MCF 10A (cell line): ENCODE data around the gene FOXRED2. TPM values are rescaled to one million over a fixed set of nuclear protein-coding genes. Genes with fewer than 3 reads are reported as not detected.
"Not testable (repeated sequence)": the region's sequence is repeated elsewhere in the genome, so short reads cannot be mapped to it uniquely, and the experiment has no call there.

Experiments used
- BruUV-seq: library from RNA; stranded (reverse); fragments of 400-500 nt; replicated peaks from 2 replicates; lab custom pipeline; 2021; lab: Mats Ljungman, UMichigan
- CTCF ChIA-PET: fragments of 300-600 bp; sonication (Branson Sonifier 250); formaldehyde crosslinking; extraction: SDS; loops from one replicate; lab custom pipeline; 2021; ENCODE audit warnings: antibody characterized with exemption, inconsistent platforms; lab: Yijun Ruan, JAX
- POLR2A ChIA-PET: fragments of 300-600, 350-650 bp; sonication (Branson Sonifier 250); formaldehyde crosslinking; extraction: SDS; loops from one replicate; lab custom pipeline; 2020; ENCODE audit warnings: antibody characterized with exemption, inconsistent platforms; lab: Yijun Ruan, JAX
- DNase-seq: peaks from one replicate; pipeline ENCODE4 v3.0.0-alpha.2; 2018; ENCODE audit not compliant: unreplicated experiment
- H3K27ac Mint-ChIP-seq: one replicate; pipeline ENCODE4 v1.8.0; 2022; ENCODE audit warnings: mild to moderate bottlenecking, low read depth, mixed read lengths; ENCODE audit not compliant: unreplicated experiment
- H3K27me3 Mint-ChIP-seq: one replicate; pipeline ENCODE4 v1.8.0; 2022; ENCODE audit warnings: mixed read lengths; ENCODE audit not compliant: insufficient read depth, unreplicated experiment
- H3K36me3 Mint-ChIP-seq: one replicate; pipeline ENCODE4 v1.8.0; 2022; ENCODE audit warnings: mild to moderate bottlenecking, moderate library complexity, mixed read lengths; ENCODE audit not compliant: insufficient read depth, unreplicated experiment
- H3K4me1 Mint-ChIP-seq: one replicate; pipeline ENCODE4 v1.8.0; 2022; ENCODE audit warnings: mixed read lengths; ENCODE audit not compliant: insufficient read depth, unreplicated experiment
- H3K4me3 Mint-ChIP-seq: one replicate; pipeline ENCODE4 v1.8.0; 2022; ENCODE audit warnings: mild to moderate bottlenecking, moderate library complexity, mixed read lengths; ENCODE audit not compliant: unreplicated experiment
- H3K9me3 Mint-ChIP-seq: one replicate; pipeline ENCODE4 v1.8.0; 2022; ENCODE audit warnings: mixed read lengths; ENCODE audit not compliant: unreplicated experiment
- intact Hi-C: fragments of 100-400 bp; cut with micrococcal nuclease; formaldehyde crosslinking; loops from 2 replicates; pipeline ENCODE4 v1.14.1; 2022
- total RNA-seq: library from RNA; stranded (reverse); gene quantifications from 2 replicates; pipeline ENCODE4 v1.2.3, GENCODE V29; 2022
- TF ChIP-seq, protein P1 (sequence below): fragments of 200-600 bp; IDR thresholded peaks from one replicate; pipeline ENCODE4 v1.8.0; 2022; ENCODE audit warnings: antibody characterized with exemption, mild to moderate bottlenecking; ENCODE audit not compliant: unreplicated experiment

FOXRED2 gene
- total RNA-seq, 1 experiment from 2014 or later: 10.9 TPM

GRCh38 chr22:36540867-36541642 lies 34.2 kb upstream of the FOXRED2 start:
- ChIA-PET CTCF (interaction anchor here (0.8 to 1.5 kb wide), 6 partner anchors 30 to 656 kb away, joined by 3 to 7 read pairs (median 4); no protein-coding TSS in a partner anchor), POLR2A (interaction anchor here (0.7 to 4.5 kb wide), 7 partner anchors 12 to 805 kb away, joined by 3 to 41 read pairs (median 5); partner anchors contain the start of genes EIF3D and IFT27)
- no peak overlapping the region for H3K4me3 Mint-ChIP-seq
- no TSS peak for BruUV-seq
- no peak for DNase-seq
- TF ChIP-seq, protein P1, sequence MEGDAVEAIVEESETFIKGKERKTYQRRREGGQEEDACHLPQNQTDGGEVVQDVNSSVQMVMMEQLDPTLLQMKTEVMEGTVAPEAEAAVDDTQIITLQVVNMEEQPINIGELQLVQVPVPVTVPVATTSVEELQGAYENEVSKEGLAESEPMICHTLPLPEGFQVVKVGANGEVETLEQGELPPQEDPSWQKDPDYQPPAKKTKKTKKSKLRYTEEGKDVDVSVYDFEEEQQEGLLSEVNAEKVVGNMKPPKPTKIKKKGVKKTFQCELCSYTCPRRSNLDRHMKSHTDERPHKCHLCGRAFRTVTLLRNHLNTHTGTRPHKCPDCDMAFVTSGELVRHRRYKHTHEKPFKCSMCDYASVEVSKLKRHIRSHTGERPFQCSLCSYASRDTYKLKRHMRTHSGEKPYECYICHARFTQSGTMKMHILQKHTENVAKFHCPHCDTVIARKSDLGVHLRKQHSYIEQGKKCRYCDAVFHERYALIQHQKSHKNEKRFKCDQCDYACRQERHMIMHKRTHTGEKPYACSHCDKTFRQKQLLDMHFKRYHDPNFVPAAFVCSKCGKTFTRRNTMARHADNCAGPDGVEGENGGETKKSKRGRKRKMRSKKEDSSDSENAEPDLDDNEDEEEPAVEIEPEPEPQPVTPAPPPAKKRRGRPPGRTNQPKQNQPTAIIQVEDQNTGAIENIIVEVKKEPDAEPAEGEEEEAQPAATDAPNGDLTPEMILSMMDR: no peak
- no peaks in the 10 kb centered on the region for H3K27me3 Mint-ChIP-seq
- no peaks in the 10 kb centered on the region for H3K36me3 Mint-ChIP-seq
- H3K27ac Mint-ChIP-seq: peak overlapping the region; percentile 81
- intact Hi-C loops: loop anchor here (5.0 kb wide), 1 partner anchor 501 kb away; no protein-coding TSS in a partner anchor
- no peaks in the 10 kb centered on the region for H3K9me3 Mint-ChIP-seq
- H3K4me1 Mint-ChIP-seq: peaks cover 7% of the 10 kb centered on the region

- H3K27ac Mint-ChIP-seq: no peak overlapping the region
- DNase-seq: no peak
- intact Hi-C loops: no loop called here
- H3K4me1 Mint-ChIP-seq: peaks cover 5% of the 10 kb centered on the region
- no peaks in the 10 kb centered on the region for H3K27me3 Mint-ChIP-seq
- TF ChIP-seq, protein P1: no peak
- ChIA-PET CTCF (interaction anchor here (1.5 to 2.0 kb wide), 2 partner anchors 235 to 318 kb away, joined by 5 to 8 read pairs; no protein-coding TSS in a partner anchor), POLR2A (interaction anchor here (1.0 kb wide), 3 partner anchors 9 to 326 kb away, joined by 3 to 6 read pairs (median 5); partner anchors contain the start of gene EIF3D)
- H3K36me3 Mint-ChIP-seq: no peaks in the 10 kb centered on the region
- no peaks in the 10 kb centered on the region for H3K9me3 Mint-ChIP-seq
- H3K4me3 Mint-ChIP-seq: no peak overlapping the region
- BruUV-seq: no TSS peak
Measured at GRCh38 chr22:36538529-36538928, 31.7 kb upstream of the FOXRED2 start.

DNA sequence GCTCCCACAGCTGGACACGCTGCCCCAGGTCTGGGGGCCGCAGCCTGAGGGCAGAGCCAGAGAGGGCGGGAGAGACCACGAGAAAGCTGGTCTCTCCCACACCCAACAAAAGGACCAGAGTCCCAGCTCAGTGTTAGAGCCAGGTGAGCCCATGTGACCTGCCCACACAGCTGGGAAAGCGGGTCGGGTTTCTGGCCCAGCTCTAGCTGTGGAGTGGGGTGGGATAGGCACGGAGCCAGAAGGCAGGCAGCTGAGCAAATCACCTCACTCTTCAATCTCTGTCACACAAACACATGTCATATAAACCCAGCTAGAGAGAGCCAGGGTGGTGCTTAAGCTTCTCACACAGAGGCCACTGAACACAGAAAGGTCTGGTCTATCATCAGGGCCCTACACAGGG lies 29.9 kb upstream of the FOXRED2 start:
- DNase-seq: no peak
- no peaks in the 10 kb centered on the region for H3K27me3 Mint-ChIP-seq
- H3K4me3 Mint-ChIP-seq: no peak overlapping the region
- TF ChIP-seq, protein P1: no peak
- CTCF ChIA-PET: interaction anchor here (0.6 to 1.1 kb wide), 3 partner anchors 107 to 319 kb away, joined by 3 to 5 read pairs (median 3); no protein-coding TSS in a partner anchor
- intact Hi-C loops: no loop called here
- no peaks in the 10 kb centered on the region for H3K36me3 Mint-ChIP-seq
- no peaks in the 10 kb centered on the region for H3K9me3 Mint-ChIP-seq
- no TSS peak for BruUV-seq
- no peak overlapping the region for H3K27ac Mint-ChIP-seq
- POLR2A ChIA-PET: no interaction called here
- H3K4me1 Mint-ChIP-seq: no peaks in the 10 kb centered on the region

DNA sequence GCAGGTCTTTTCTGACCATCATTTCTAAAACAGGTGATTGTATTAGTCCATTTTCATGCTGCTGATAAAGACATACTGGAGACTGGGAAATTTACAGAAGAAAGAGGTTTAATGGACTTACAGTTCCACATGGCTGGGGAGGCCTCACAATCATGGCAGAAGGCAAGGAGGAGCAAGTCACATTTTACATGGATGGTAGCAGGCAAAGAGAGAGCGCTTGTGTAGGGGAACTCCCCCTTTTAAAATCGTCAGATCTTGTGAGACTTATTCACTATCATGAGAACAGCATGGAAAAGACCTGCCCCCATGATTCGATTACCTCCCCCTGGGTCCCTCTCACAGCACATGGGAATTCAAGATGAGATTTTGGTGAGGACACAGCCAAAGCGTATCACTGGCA lies 26.5 kb upstream of the FOXRED2 start:
- CTCF ChIA-PET: interaction anchor here (0.6 kb wide), 2 partner anchors 664 to 890 kb away, joined by 3 to 4 read pairs; no protein-coding TSS in a partner anchor
- intact Hi-C loops: not testable (repeated sequence)

More for the DNA sequence above, 26.5 kb upstream of the FOXRED2 start:
- H3K36me3 Mint-ChIP-seq, H3K27ac Mint-ChIP-seq, POLR2A ChIA-PET, BruUV-seq, DNase-seq, H3K4me1 Mint-ChIP-seq, H3K9me3 Mint-ChIP-seq, H3K4me3 Mint-ChIP-seq, H3K27me3 Mint-ChIP-seq: not testable (repeated sequence)
